Measurements from ENCODE around the gene LRRC75B. TPM values are rescaled to one million over a fixed set of nuclear protein-coding genes. Genes with fewer than 3 reads are reported as not detected.

The LRRC75B gene
- total and polyA plus RNA-seq, 2 of the 13 experiments (the other 11 are each of a cell fraction or from before 2014, with no cell fraction given) = 11.8 to 34.8 TPM

DNA sequence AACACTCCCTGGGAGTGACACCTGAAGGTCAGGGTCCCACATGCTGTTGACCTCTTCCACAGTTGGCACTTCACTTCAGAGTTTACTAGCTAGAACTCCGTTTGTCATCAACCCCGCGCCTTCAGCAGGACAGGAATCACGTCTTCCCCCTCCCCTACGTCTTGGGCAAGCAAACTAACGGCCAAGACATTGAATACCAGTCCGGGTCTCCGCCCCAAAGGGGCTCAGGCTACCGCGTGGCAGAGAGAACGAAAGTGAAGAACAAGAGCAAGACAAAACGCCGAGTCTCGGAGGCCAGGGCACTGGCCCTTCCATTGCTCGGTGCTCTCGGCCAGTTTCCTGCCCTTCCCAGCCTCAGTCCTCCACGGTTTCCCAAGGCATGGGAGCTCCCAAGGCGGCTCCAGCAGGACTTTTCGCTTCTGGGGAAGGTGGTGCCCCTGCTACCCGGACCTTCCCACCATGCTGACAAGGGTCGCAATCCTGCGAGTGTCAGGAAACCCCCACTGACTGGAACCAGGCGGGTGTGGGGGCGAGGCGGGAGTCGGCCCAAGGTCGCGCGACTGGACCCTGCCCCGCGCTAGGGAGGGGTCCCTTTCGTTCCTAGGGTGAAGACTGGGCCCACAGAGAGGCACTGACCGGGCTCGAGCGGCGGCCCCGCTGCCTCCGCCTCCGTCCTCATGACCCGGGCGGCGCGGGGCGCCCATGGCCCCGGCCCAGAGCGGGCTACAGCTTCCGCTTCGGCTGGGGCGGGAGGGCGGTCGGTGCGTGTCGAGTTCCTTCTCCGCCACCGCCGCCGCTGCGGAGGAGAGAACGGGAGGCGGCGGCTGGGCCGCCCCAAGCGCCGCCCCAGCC lies 38.3 kb downstream of the LRRC75B start, which contains the start of gene GUCD1 (continued):
- no peak for TF ChIP-seq NR2F2 (IDR thresholded peaks at IDR 0.05; ENCODE audit: borderline replicate concordance, low read depth)
- no peak for TF ChIP-seq KAT8 (CRISPR knock-in tag; IDR thresholded peaks at IDR 0.05)
- peak; percentile 18; the same call in 1 of the 2 replicates for TF ChIP-seq RXRA (CRISPR knock-in tag; IDR thresholded peaks at IDR 0.05)
- no peak for TF ChIP-seq CCAR2 (optimal IDR thresholded peaks at IDR 0.05; ENCODE audit: low read depth, low read length)
- TF ChIP-seq, protein P1, sequence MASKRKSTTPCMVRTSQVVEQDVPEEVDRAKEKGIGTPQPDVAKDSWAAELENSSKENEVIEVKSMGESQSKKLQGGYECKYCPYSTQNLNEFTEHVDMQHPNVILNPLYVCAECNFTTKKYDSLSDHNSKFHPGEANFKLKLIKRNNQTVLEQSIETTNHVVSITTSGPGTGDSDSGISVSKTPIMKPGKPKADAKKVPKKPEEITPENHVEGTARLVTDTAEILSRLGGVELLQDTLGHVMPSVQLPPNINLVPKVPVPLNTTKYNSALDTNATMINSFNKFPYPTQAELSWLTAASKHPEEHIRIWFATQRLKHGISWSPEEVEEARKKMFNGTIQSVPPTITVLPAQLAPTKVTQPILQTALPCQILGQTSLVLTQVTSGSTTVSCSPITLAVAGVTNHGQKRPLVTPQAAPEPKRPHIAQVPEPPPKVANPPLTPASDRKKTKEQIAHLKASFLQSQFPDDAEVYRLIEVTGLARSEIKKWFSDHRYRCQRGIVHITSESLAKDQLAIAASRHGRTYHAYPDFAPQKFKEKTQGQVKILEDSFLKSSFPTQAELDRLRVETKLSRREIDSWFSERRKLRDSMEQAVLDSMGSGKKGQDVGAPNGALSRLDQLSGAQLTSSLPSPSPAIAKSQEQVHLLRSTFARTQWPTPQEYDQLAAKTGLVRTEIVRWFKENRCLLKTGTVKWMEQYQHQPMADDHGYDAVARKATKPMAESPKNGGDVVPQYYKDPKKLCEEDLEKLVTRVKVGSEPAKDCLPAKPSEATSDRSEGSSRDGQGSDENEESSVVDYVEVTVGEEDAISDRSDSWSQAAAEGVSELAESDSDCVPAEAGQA (IDR thresholded peaks at IDR 0.05; ENCODE audit: low read depth) = no peak
- TF ChIP-seq, protein P1 (CRISPR knock-in tag; IDR thresholded peaks at IDR 0.05; ENCODE audit: borderline replicate concordance) = no peak
- TF ChIP-seq, protein P2, sequence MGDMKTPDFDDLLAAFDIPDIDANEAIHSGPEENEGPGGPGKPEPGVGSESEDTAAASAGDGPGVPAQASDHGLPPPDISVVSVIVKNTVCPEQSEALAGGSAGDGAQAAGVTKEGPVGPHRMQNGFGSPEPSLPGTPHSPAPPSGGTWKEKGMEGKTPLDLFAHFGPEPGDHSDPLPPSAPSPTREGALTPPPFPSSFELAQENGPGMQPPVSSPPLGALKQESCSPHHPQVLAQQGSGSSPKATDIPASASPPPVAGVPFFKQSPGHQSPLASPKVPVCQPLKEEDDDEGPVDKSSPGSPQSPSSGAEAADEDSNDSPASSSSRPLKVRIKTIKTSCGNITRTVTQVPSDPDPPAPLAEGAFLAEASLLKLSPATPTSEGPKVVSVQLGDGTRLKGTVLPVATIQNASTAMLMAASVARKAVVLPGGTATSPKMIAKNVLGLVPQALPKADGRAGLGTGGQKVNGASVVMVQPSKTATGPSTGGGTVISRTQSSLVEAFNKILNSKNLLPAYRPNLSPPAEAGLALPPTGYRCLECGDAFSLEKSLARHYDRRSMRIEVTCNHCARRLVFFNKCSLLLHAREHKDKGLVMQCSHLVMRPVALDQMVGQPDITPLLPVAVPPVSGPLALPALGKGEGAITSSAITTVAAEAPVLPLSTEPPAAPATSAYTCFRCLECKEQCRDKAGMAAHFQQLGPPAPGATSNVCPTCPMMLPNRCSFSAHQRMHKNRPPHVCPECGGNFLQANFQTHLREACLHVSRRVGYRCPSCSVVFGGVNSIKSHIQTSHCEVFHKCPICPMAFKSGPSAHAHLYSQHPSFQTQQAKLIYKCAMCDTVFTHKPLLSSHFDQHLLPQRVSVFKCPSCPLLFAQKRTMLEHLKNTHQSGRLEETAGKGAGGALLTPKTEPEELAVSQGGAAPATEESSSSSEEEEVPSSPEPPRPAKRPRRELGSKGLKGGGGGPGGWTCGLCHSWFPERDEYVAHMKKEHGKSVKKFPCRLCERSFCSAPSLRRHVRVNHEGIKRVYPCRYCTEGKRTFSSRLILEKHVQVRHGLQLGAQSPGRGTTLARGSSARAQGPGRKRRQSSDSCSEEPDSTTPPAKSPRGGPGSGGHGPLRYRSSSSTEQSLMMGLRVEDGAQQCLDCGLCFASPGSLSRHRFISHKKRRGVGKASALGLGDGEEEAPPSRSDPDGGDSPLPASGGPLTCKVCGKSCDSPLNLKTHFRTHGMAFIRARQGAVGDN (CRISPR knock-in tag; IDR thresholded peaks at IDR 0.05) = peak; percentile 21; the same call in 1 of the 2 replicates
- peak; percentile 28 for TF ChIP-seq ZNF263 (CRISPR knock-in tag; IDR thresholded peaks at IDR 0.05)
- peak; percentile 25; the same call in 1 of the 2 replicates for TF ChIP-seq AKAP8 (CRISPR knock-in tag; IDR thresholded peaks at IDR 0.05)
- TF ChIP-seq CBX2 (IDR thresholded peaks at IDR 0.05; ENCODE audit: low read depth, low read length) = no peak
- TF ChIP-seq CBX2 (CRISPR knock-in tag; IDR thresholded peaks at IDR 0.05; ENCODE audit: low read depth) = no peak
- TF ChIP-seq, protein P3, sequence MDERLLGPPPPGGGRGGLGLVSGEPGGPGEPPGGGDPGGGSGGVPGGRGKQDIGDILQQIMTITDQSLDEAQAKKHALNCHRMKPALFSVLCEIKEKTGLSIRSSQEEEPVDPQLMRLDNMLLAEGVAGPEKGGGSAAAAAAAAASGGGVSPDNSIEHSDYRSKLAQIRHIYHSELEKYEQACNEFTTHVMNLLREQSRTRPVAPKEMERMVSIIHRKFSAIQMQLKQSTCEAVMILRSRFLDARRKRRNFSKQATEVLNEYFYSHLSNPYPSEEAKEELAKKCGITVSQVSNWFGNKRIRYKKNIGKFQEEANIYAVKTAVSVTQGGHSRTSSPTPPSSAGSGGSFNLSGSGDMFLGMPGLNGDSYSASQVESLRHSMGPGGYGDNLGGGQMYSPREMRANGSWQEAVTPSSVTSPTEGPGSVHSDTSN (CRISPR knock-in tag; IDR thresholded peaks at IDR 0.05) = no peak
- TF ChIP-seq DMAP1 (CRISPR knock-in tag; IDR thresholded peaks at IDR 0.05) = no peak; the same call in 1 of the 2 replicates
- 0 out of 2 replicates have a peak, but pooled peaks have one; percentile 18 for TF ChIP-seq KDM6A (CRISPR knock-in tag; IDR thresholded peaks at IDR 0.05; ENCODE audit: low read depth)
- TF ChIP-seq RFXAP (CRISPR knock-in tag; IDR thresholded peaks at IDR 0.05; ENCODE audit: borderline replicate concordance) = peak; percentile 42; the same call in 1 of the 2 replicates
- TF ChIP-seq ZNF709 (CRISPR knock-in tag; IDR thresholded peaks at IDR 0.05) = 0 out of 2 replicates have a peak, but pooled peaks have one; percentile 42
- no peak for TF ChIP-seq SP140L (CRISPR knock-in tag; IDR thresholded peaks at IDR 0.05; ENCODE audit: borderline replicate concordance)
- TF ChIP-seq, protein P4, sequence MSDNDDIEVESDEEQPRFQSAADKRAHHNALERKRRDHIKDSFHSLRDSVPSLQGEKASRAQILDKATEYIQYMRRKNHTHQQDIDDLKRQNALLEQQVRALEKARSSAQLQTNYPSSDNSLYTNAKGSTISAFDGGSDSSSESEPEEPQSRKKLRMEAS (IDR thresholded peaks at IDR 0.05) = peak; percentile 18; the same call in 1 of the 2 replicates
- 0 out of 2 replicates have a peak, but pooled peaks have one; percentile 19 for TF ChIP-seq GABPB1 (CRISPR knock-in tag; IDR thresholded peaks at IDR 0.05)

Data from HepG2 (cell line).